Testis (tissue), 2 donors: ENCODE measurements around the gene DLG5.

ENCODE experiments used
- CTCF ChIP-seq, 3 experiments: fragments of 450-650 bp in 2 of 3; fragments of 200-600 bp in 1 of 3; sonication (generic) in 1 of 3; IDR thresholded peaks; one replicate each; pipeline ENCODE4 v1.5.1; 2016 to 2019; ENCODE audit warnings: antibody characterized with exemption in 3 of 3, mild to moderate bottlenecking in 2 of 3, moderate library complexity in 1 of 3
- POLR2A ChIP-seq: fragments of 450-650 bp; IDR thresholded peaks from one replicate; pipeline ENCODE4 v1.6.1; 2017; ENCODE audit warnings: antibody characterized with exemption, mild to moderate bottlenecking, moderate library complexity

GRCh38 chr10:77812741-77813140 lies 113.8 kb downstream of the DLG5 start:
- TF ChIP-seq CTCF (IDR thresholded peaks at IDR 0.05): no peak
- no peak for TF ChIP-seq POLR2A
